ENCODE measurements around the gene PLA2G2E.

DNA sequence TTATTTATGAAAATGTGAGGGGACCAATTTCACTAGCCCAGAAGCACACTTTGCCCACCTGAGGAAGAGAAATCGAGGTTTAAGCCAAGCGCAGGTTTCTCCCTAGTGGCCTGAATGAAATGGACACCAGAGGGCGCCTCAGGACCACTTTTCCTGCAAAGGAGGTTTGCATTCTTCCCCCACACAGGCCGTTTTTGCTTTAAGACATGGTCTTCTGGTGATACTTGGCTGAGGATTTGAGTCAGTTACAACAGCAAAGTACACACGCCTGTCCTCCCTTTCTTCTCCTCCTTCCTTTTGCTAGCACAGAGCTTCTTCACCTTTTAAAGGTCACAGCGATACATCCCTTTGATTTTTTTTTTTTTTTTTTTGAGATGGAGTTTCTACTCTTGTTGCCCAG, 5.4 kb downstream of the PLA2G2E start:
- TF ChIP-seq, protein P1, sequence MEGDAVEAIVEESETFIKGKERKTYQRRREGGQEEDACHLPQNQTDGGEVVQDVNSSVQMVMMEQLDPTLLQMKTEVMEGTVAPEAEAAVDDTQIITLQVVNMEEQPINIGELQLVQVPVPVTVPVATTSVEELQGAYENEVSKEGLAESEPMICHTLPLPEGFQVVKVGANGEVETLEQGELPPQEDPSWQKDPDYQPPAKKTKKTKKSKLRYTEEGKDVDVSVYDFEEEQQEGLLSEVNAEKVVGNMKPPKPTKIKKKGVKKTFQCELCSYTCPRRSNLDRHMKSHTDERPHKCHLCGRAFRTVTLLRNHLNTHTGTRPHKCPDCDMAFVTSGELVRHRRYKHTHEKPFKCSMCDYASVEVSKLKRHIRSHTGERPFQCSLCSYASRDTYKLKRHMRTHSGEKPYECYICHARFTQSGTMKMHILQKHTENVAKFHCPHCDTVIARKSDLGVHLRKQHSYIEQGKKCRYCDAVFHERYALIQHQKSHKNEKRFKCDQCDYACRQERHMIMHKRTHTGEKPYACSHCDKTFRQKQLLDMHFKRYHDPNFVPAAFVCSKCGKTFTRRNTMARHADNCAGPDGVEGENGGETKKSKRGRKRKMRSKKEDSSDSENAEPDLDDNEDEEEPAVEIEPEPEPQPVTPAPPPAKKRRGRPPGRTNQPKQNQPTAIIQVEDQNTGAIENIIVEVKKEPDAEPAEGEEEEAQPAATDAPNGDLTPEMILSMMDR (IDR thresholded peaks at IDR 0.05), result peak; percentile 85 to 95 (median 88)
- TF ChIP-seq POLR2A (IDR thresholded peaks at IDR 0.05), result no peak

All from esophagus squamous epithelium (tissue), 4 donors.